ENCODE results near the gene KDM4D. TPM values are rescaled to one million over a fixed set of nuclear protein-coding genes. Genes with fewer than 3 reads are reported as not detected.

KDM4D gene
- total RNA-seq, 1 experiment from 2014 or later, result 2.4 TPM

- no peaks in the 10 kb centered on the region for H3K9me3 Mint-ChIP-seq
- TF ChIP-seq, protein P1, sequence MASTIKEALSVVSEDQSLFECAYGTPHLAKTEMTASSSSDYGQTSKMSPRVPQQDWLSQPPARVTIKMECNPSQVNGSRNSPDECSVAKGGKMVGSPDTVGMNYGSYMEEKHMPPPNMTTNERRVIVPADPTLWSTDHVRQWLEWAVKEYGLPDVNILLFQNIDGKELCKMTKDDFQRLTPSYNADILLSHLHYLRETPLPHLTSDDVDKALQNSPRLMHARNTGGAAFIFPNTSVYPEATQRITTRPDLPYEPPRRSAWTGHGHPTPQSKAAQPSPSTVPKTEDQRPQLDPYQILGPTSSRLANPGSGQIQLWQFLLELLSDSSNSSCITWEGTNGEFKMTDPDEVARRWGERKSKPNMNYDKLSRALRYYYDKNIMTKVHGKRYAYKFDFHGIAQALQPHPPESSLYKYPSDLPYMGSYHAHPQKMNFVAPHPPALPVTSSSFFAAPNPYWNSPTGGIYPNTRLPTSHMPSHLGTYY (CRISPR knock-in tag; IDR thresholded peaks at IDR 0.05), result no peak
- TF ChIP-seq ZNF138 (CRISPR knock-in tag; conservative IDR thresholded peaks at IDR 0.05) (no peak), NR2C2 (CRISPR knock-in tag; IDR thresholded peaks at IDR 0.05) (no peak), FOXJ3 (CRISPR knock-in tag; IDR thresholded peaks at IDR 0.05; ENCODE audit: borderline replicate concordance) (no peak), ESRRA (CRISPR knock-in tag; IDR thresholded peaks at IDR 0.05; ENCODE audit: borderline replicate concordance) (no peak), TEAD1 (CRISPR knock-in tag; IDR thresholded peaks at IDR 0.05) (no peak), CREB1 (CRISPR knock-in tag; IDR thresholded peaks at IDR 0.05) (no peak), ZNF121 (CRISPR knock-in tag; IDR thresholded peaks at IDR 0.05) (no peak), JUN (CRISPR knock-in tag; IDR thresholded peaks at IDR 0.05) (no peak), ZNF423 (CRISPR knock-in tag; IDR thresholded peaks at IDR 0.05) (no peak)
- TF ChIP-seq, protein P2, sequence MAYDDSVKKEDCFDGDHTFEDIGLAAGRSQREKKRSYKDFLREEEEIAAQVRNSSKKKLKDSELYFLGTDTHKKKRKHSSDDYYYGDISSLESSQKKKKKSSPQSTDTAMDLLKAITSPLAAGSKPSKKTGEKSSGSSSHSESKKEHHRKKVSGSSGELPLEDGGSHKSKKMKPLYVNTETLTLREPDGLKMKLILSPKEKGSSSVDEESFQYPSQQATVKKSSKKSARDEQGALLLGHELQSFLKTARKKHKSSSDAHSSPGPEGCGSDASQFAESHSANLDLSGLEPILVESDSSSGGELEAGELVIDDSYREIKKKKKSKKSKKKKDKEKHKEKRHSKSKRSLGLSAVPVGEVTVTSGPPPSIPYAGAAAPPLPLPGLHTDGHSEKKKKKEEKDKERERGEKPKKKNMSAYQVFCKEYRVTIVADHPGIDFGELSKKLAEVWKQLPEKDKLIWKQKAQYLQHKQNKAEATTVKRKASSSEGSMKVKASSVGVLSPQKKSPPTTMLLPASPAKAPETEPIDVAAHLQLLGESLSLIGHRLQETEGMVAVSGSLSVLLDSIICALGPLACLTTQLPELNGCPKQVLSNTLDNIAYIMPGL (CRISPR knock-in tag; IDR thresholded peaks at IDR 0.05), result no peak
- TF ChIP-seq, protein P3, sequence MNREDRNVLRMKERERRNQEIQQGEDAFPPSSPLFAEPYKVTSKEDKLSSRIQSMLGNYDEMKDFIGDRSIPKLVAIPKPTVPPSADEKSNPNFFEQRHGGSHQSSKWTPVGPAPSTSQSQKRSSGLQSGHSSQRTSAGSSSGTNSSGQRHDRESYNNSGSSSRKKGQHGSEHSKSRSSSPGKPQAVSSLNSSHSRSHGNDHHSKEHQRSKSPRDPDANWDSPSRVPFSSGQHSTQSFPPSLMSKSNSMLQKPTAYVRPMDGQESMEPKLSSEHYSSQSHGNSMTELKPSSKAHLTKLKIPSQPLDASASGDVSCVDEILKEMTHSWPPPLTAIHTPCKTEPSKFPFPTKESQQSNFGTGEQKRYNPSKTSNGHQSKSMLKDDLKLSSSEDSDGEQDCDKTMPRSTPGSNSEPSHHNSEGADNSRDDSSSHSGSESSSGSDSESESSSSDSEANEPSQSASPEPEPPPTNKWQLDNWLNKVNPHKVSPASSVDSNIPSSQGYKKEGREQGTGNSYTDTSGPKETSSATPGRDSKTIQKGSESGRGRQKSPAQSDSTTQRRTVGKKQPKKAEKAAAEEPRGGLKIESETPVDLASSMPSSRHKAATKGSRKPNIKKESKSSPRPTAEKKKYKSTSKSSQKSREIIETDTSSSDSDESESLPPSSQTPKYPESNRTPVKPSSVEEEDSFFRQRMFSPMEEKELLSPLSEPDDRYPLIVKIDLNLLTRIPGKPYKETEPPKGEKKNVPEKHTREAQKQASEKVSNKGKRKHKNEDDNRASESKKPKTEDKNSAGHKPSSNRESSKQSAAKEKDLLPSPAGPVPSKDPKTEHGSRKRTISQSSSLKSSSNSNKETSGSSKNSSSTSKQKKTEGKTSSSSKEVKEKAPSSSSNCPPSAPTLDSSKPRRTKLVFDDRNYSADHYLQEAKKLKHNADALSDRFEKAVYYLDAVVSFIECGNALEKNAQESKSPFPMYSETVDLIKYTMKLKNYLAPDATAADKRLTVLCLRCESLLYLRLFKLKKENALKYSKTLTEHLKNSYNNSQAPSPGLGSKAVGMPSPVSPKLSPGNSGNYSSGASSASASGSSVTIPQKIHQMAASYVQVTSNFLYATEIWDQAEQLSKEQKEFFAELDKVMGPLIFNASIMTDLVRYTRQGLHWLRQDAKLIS (CRISPR knock-in tag; IDR thresholded peaks at IDR 0.05; ENCODE audit: borderline replicate concordance), result no peak
- TF ChIP-seq, protein P4, sequence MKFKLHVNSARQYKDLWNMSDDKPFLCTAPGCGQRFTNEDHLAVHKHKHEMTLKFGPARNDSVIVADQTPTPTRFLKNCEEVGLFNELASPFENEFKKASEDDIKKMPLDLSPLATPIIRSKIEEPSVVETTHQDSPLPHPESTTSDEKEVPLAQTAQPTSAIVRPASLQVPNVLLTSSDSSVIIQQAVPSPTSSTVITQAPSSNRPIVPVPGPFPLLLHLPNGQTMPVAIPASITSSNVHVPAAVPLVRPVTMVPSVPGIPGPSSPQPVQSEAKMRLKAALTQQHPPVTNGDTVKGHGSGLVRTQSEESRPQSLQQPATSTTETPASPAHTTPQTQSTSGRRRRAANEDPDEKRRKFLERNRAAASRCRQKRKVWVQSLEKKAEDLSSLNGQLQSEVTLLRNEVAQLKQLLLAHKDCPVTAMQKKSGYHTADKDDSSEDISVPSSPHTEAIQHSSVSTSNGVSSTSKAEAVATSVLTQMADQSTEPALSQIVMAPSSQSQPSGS (CRISPR knock-in tag; IDR thresholded peaks at IDR 0.05; ENCODE audit: borderline replicate concordance, low read depth), result no peak
- TF ChIP-seq, protein P5, sequence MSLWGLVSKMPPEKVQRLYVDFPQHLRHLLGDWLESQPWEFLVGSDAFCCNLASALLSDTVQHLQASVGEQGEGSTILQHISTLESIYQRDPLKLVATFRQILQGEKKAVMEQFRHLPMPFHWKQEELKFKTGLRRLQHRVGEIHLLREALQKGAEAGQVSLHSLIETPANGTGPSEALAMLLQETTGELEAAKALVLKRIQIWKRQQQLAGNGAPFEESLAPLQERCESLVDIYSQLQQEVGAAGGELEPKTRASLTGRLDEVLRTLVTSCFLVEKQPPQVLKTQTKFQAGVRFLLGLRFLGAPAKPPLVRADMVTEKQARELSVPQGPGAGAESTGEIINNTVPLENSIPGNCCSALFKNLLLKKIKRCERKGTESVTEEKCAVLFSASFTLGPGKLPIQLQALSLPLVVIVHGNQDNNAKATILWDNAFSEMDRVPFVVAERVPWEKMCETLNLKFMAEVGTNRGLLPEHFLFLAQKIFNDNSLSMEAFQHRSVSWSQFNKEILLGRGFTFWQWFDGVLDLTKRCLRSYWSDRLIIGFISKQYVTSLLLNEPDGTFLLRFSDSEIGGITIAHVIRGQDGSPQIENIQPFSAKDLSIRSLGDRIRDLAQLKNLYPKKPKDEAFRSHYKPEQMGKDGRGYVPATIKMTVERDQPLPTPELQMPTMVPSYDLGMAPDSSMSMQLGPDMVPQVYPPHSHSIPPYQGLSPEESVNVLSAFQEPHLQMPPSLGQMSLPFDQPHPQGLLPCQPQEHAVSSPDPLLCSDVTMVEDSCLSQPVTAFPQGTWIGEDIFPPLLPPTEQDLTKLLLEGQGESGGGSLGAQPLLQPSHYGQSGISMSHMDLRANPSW (CRISPR knock-in tag; conservative IDR thresholded peaks at IDR 0.05; ENCODE audit: low read depth), result no peak
- CTCF ChIA-PET, result no interaction called here
- no peak overlapping the region for H3K4me3 Mint-ChIP-seq
- H3K27ac Mint-ChIP-seq, result no peak overlapping the region
- DNase-seq (ENCODE audit: low spot score) (no peak), ATAC-seq (no peak)
- H3K4me1 Mint-ChIP-seq, result no peaks in the 10 kb centered on the region
- H3K27me3 Mint-ChIP-seq (ENCODE audit: low read depth), result 0 out of 2 replicates have a peak, but pooled peaks cover 7% of the 10 kb centered on the region
- no peaks in the 10 kb centered on the region for H3K36me3 Mint-ChIP-seq
- POLR2A ChIA-PET, result no interaction called here
Observed at GRCh38 chr11:94954753-94955152, 18.8 kb upstream of the KDM4D start.

GRCh38 chr11:94956963-94957362, 16.5 kb upstream of the KDM4D start:
- ATAC-seq, result no peak
- Mint-ChIP-seq H3K27me3 (ENCODE audit: low read depth) (0 out of 2 replicates have a peak, but pooled peaks cover 3% of the 10 kb centered on the region), H3K4me3 (no peak overlapping the region), H3K9me3 (no peaks in the 10 kb centered on the region), H3K4me1 (no peaks in the 10 kb centered on the region), H3K27ac (no peak overlapping the region), H3K36me3 (no peaks in the 10 kb centered on the region)
- no peak for TF ChIP-seq IRF2 (CRISPR knock-in tag; IDR thresholded peaks at IDR 0.05; ENCODE audit: borderline replicate concordance, low read depth)
- no peak for DNase-seq (ENCODE audit: low spot score)
- ChIA-PET POLR2A (interaction anchor here (1.2 kb wide), 1 partner anchor 16 kb away, joined by 6 read pairs; the partner anchor contains the start of genes CWC15 and KDM4D), CTCF (no interaction called here)
